Heart right ventricle (tissue), 16 donors: ENCODE results near the gene ALS2. TPM values are rescaled to one million over a fixed set of nuclear protein-coding genes. Genes with fewer than 3 reads are reported as not detected.
"Not testable (repeated sequence)": the region's sequence is repeated elsewhere in the genome, so short reads cannot be mapped to it uniquely, and the experiment has no call there.

Experiments
- ATAC-seq, 8 donors: fragments of 200-7000 bp; cut with Tn5 transposase; one replicate each; pipeline ENCODE4 v1.9.1; 2020; ENCODE audit warnings: mild to moderate bottlenecking in 8 of 8, moderate library complexity in 8 of 8, moderate number of reproducible peaks in 1 of 8
- DNase-seq, 2 donors: peaks; one replicate each; pipeline ENCODE4 v3.0.0-alpha.2; 2020
- H3K27ac ChIP-seq, 10 donors: fragments of 200-600 bp; sonication (generic) in 2 of 10; one replicate each; pipeline versions ENCODE4 v1.5.0 to v1.8.0; 2020 to 2022; ENCODE audit warnings: mild to moderate bottlenecking in 3 of 10
- H3K27me3 ChIP-seq, 7 donors: fragments of 200-600 bp; one replicate each; pipeline ENCODE4 v1.8.0; 2021 to 2022; ENCODE audit warnings: mild to moderate bottlenecking in 2 of 7
- H3K36me3 ChIP-seq, 9 donors: fragments of 200-600 bp; sonication (generic) in 1 of 9; one replicate each; pipeline versions ENCODE4 v1.5.0 to v1.8.0; 2020 to 2022; ENCODE audit warnings: mild to moderate bottlenecking in 2 of 9
- H3K4me1 ChIP-seq, 9 donors: fragments of 200-600 bp; sonication (generic) in 1 of 9; one replicate each; pipeline versions ENCODE4 v1.5.0 to v1.8.0; 2020 to 2022; ENCODE audit warnings: mild to moderate bottlenecking in 4 of 9
- H3K4me3 ChIP-seq, 10 donors: fragments of 200-600 bp; sonication (generic) in 2 of 10; one replicate each; pipeline versions ENCODE4 v1.5.0 to v1.8.0; 2020 to 2022; ENCODE audit warnings: mild to moderate bottlenecking in 7 of 10, moderate library complexity in 2 of 10
- H3K9me3 ChIP-seq, 11 donors: fragments of 200-600 bp in 10 of 11; sonication (generic) in 2 of 11; one replicate each; pipeline versions ENCODE4 v1.5.0 to v1.8.0; 2013 to 2022; ENCODE audit warnings: mild to moderate bottlenecking in 2 of 11, control low read depth in 1 of 11, moderate library complexity in 1 of 11
- WGBS, 2 donors: extraction: QIAGEN DNeasy Blood & Tissue Kit; methylation state at CpG; one replicate each; pipeline ENCODE4 v1.1.7; 2013; ENCODE audit warnings: inconsistent platforms in 1 of 2; 5-methylcytosine and 5-hydroxymethylcytosine counted together
- intact Hi-C, 10 donors: fragments of 100-400 bp; cut with DNase I; formaldehyde crosslinking; loops; one replicate each; pipeline versions ENCODE4 v1.11.1 to v1.14.2; 2022
- polyA plus RNA-seq, 2 donors: library from polyadenylated mRNA; stranded (reverse); fragments of 200-250 nt; gene quantifications; one replicate each; pipeline ENCODE4 v1.2.3, GENCODE V29; 2013
- total RNA-seq, 10 donors: library from RNA; stranded (reverse); fragmentation: NEBNext Ultra II Directional in 3 of 10; extraction: Animal tissue kit (Norgen Biotek cat#: 25700) in 3 of 10; gene quantifications; one replicate each; pipeline versions ENCODE4 v1.2.1 to v1.2.4, GENCODE V29; 2021 to 2023
- TF ChIP-seq, protein P1 (sequence below), 9 donors: fragments of 200-600 bp; sonication (generic) in 2 of 9; IDR thresholded peaks; one replicate each; pipeline versions ENCODE4 v1.5.0 to v1.8.0; 2021 to 2022; ENCODE audit warnings: antibody characterized with exemption in 9 of 9, mild to moderate bottlenecking in 5 of 9, moderate library complexity in 1 of 9
- donor health status: Arrhythmogenic right ventricular cardiomyopathy.
- donor health status: ischemic (EF 13 %, LVEDD 7.1; RV severe dilation, severe dysfunction).
- donor health status: healthy with polysubstance abuse.
- donor health status: DM: no; HTN: yes; CAD: no.
- donor health status: DM: no; HTN: no; CAD: no.
- donor health status: ischemic (EF 25% LVEDD 6.9; RV normal size, moderate dysfunction).
- donor health status: ischemic (EF 25% LVEDD 5.7; RV mildly dilated, moderate dysfunction).
- donor health status: healthy.
- donor health status: DM: yes; HTN: yes; CAD: no.
- donor health status: Ischemic cardiomyopathy.
- donor health status: ischemic (EF 35%, LVEDD 5.7; RV mildly dilated, moderate dysfunction).
- donor health status: nonischemic (EF 11% LVEDD 7.7; RV severe dilation, severe dysfunction).
- donor health status: DM: yes; HTN: yes; CAD: no.
- donor health status: PGD.
- donor health status: ischemic (EF 29% LVEDD 5.4; RV normal size, mild dysfunction).
- donor health status: nonischemic (EF 23%, LVEDD 6.1; RV moderate dilation, normal function).

ALS2 gene
- total and polyA plus RNA-seq, 12 donors, result 7.8 to 49.3 (median 34.5) TPM

DNA sequence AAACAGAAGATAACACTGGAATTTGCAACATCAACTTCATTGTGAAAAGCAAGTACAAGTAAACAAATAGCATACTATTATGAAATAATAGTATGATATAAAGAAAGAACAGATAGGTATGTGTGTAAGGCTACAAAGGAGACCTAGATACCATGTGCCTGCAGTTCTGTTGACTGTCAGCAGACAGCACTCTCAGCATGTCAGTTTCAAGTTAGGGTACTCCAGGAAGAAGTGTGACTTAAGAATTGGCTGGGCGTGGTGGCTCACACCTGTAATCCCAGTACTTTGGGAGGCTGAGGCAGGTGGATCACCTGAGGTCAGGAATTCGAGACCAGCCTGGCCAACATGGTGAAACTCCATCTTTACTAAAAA lies 18.2 kb upstream of the ALS2 start:
- intact Hi-C loops, result loop anchor here in 6 of 10 donors (5.0 to 10.0 kb wide), 5 partner anchors 56 to 378 kb away; partner anchors contain the start of gene FZD7 (in 1 of the 6)
- DNase-seq, H3K4me1 ChIP-seq, H3K4me3 ChIP-seq, H3K27ac ChIP-seq, H3K36me3 ChIP-seq, ATAC-seq, H3K9me3 ChIP-seq: not testable (repeated sequence)
- TF ChIP-seq, protein P1, sequence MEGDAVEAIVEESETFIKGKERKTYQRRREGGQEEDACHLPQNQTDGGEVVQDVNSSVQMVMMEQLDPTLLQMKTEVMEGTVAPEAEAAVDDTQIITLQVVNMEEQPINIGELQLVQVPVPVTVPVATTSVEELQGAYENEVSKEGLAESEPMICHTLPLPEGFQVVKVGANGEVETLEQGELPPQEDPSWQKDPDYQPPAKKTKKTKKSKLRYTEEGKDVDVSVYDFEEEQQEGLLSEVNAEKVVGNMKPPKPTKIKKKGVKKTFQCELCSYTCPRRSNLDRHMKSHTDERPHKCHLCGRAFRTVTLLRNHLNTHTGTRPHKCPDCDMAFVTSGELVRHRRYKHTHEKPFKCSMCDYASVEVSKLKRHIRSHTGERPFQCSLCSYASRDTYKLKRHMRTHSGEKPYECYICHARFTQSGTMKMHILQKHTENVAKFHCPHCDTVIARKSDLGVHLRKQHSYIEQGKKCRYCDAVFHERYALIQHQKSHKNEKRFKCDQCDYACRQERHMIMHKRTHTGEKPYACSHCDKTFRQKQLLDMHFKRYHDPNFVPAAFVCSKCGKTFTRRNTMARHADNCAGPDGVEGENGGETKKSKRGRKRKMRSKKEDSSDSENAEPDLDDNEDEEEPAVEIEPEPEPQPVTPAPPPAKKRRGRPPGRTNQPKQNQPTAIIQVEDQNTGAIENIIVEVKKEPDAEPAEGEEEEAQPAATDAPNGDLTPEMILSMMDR (IDR thresholded peaks at IDR 0.05), result peak in 3 of 9 donors; percentile 8 to 34 (median 18)
- 70 to 81% methylated on average over 2 of the region's 2 CpGs for WGBS, 2 donors
- H3K27me3 ChIP-seq, result peaks cover 0 to 26% (median 3%) of the 10 kb centered on the region in 7 donors

DNA sequence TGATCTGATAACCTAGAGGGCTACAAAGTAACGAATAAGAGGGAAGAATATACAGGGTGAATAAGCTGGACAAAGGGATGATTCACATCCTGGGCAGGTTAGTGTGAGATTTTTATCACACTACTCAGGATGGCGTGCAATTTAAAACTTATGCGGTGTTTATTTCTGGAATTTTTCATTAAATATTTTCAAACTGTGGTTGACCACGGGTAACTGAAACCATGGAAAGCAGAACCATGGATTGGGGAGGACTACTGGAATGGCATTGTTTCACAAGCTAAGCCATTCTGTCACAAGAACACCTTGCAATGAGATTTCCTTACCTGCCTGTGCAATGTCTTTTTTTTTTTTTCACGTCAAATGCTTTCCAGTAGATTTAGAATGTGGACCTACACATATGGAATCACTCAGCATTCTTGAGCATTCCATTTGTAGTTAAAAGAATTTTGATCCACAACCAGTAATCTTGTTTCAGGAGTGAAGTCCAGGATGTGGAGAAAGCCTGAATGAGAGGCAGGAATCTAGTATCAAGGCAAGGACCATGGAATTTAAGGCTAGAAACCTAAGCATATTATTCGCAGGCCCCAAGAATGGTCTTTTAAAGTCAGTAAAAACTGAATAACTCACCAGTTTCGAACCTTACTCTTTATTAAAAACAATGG lies 17.6 kb upstream of the ALS2 start:
- WGBS, 2 donors, result 71 to 78% methylated on average over 7 of the region's 7 CpGs

DNA sequence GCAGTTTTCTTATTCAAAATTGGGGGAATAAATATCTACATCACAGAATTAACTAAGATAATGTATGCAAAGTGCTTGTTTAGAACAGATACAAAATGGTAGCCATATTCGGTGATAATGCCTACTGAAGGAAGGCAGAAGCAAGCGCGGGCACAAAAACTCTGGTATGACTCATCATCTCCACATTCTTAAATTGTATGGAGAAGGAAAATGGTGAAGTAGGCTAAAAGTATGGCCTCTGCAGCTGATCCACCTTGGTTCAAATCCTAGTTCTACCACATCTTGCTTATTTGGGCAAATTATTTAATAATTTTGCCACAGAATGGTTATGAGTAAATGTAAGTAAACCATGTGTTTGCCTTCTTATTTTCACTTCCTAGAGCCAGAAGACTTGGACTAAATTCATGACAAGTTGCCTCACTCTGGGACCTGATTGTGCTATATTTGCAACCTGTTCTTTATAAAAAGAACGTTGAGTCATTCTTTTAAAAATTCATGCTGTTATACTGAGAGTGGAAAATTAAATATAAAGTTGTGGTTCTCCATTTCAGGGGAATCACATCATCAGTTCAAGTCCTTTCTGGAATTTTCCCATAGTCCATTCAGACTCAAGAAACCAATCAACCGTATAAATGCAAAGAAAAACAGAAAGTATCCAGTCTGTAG lies 16.6 kb upstream of the ALS2 start:
- Histone ChIP-seq H3K36me3 (no peaks in the 10 kb centered on the region), H3K27me3 (peaks cover 0 to 13% (median 3%) of the 10 kb centered on the region in 7 donors), H3K4me1 (no peaks in the 10 kb centered on the region), H3K4me3 (no peak overlapping the region), H3K27ac (no peak overlapping the region), H3K9me3 (no peaks in the 10 kb centered on the region)
- intact Hi-C loops, result loop anchor here in 8 of 10 donors (2.0 to 10.0 kb wide), 6 partner anchors 57 to 381 kb away; partner anchors contain the start of gene FZD7 (in 1 of the 8)
- no peak for ATAC-seq
- no peak for DNase-seq
- WGBS, 2 donors, result 60 to 69% methylated on average over 5 of the region's 5 CpGs
- TF ChIP-seq, protein P1 (IDR thresholded peaks at IDR 0.05), result no peak

More for the DNA sequence above, 17.6 kb upstream of the ALS2 start:
- no peak overlapping the region for H3K27ac ChIP-seq
- H3K27me3 ChIP-seq, result peaks cover 0 to 21% (median 3%) of the 10 kb centered on the region in 7 donors
- no peaks in the 10 kb centered on the region for H3K9me3 ChIP-seq
- no peaks in the 10 kb centered on the region for H3K4me1 ChIP-seq
- TF ChIP-seq, protein P1 (IDR thresholded peaks at IDR 0.05), result no peak
- no peak overlapping the region for H3K4me3 ChIP-seq
- DNase-seq (no peak), ATAC-seq (no peak)
- H3K36me3 ChIP-seq, result no peaks in the 10 kb centered on the region
- intact Hi-C loops, result loop anchor here in 6 of 10 donors (5.0 to 10.0 kb wide), 5 partner anchors 56 to 379 kb away; partner anchors contain the start of gene FZD7 (in 1 of the 6)

DNA sequence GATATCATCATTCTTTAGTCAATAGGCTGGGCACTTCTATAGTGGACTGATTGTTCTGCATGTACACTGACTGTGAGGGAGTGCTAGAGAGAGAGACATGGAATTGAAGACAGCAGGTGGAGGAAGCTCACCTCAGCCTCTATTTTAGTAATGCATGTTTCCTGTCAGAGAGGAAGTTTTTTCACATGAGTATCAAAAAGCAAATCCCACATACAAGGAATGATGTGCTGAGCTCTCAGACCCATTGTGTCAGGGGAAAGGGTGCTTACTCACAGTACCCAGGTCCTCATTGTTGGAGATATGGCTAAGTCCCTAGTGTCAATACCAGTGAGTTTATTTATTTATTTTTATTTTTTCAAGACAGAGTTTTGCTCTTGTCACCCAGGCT lies 15.7 kb upstream of the ALS2 start:
- DNase-seq (no peak), ATAC-seq (no peak)
- Histone ChIP-seq H3K4me3 (no peak overlapping the region), H3K4me1 (no peaks in the 10 kb centered on the region), H3K9me3 (no peaks in the 10 kb centered on the region), H3K27me3 (peaks cover 0 to 8% (median 3%) of the 10 kb centered on the region in 7 donors), H3K27ac (no peak overlapping the region), H3K36me3 (no peaks in the 10 kb centered on the region)
- TF ChIP-seq, protein P1 (IDR thresholded peaks at IDR 0.05), result no peak
- intact Hi-C loops, result loop anchor here in 8 of 10 donors (2.0 to 10.0 kb wide), 6 partner anchors 58 to 382 kb away; partner anchors contain the start of gene FZD7 (in 1 of the 8)
